GM21526 (cell line): ENCODE results near the gene XCR1.
"Not testable (repeated sequence)": the region's sequence is repeated elsewhere in the genome, so short reads cannot be mapped to it uniquely, and the experiment has no call there.

Experiments
- ATAC-seq: cut with Tn5 transposase; IDR thresholded peaks from one replicate; pipeline ENCODE4 v1.9.1; 2021; ENCODE audit warnings: moderate library complexity; ENCODE audit not compliant: unreplicated experiment, low FRiP score

The XCR1 gene

DNA sequence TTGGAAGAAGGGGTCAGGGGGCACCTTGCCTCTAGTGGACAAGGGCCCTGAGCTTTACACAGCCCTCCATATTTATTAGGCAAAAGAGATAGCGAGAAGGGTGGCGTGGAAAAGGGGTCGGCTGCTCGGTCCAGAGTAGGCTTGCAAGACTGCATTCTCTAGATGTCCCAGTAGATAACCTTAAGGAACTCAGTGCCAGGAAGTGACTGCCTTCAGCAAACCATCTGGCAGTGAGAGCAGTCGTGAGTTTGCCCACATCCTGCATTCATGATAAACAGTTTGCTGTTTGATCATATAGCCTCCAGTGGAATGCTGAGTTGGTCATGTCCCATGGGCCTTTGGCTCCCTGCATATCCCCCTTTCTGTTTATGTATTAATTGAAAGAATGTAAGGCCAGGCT, 18.9 kb upstream of the XCR1 start:
- not testable (repeated sequence) for ATAC-seq

DNA sequence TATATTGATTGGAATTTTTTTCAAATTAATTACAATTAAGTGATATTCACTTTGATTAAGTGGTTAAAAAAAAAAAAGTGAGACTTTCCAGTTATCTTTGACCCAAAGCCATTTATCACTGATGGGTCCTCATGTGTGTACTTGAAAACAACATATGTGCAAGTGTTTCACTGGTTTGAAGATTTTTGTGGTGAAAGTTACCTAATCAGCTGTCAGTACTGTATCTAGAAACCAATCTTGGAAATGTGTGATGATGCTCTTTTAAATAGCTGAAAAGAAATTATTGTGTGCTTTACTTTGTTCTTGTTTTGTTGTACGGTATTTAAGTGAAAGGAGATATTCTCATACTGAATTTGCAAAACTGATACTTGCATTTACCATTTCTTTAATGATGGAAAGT, 11.6 kb upstream of the XCR1 start:
- ATAC-seq = no peak

DNA sequence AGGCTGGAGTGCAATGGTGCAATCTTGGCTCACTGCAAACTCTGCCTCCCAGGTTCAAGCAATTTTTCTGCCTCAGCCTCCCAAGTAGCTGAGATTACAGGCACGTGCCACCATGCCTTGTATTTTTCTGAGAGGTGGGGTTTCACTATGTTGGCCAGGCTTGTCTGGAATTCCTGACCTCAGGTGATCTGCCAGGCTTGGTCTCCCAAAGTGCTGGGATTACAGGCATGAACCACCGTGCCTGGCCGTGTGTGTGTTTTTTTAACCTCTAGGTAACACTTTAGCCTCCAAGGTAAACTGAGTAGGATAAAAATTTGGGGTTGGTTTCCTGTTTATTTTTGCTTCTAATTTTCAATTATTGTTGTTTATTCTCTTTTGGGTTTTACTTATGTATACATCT, 10.8 kb upstream of the XCR1 start:
- not testable (repeated sequence) for ATAC-seq

DNA sequence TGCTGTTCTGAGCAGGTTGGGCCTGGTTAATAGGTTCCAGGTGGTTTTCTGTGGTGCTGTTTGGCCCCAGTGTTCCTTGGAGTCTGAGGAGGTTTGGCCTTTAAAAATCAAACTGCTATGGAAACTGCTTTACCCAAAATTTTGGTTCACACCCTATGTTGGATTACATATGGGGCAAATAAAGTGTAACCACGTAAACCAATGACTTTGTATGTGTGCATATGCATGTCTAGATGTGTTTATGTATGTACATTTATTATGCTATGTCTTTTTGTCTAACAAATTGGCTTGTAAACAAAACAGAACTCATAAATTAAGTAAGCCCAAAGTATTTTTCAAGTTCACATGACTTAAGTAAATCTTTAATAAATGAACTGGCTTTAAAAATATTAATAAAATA, 8.9 kb upstream of the XCR1 start:
- no peak for ATAC-seq

- ATAC-seq = no peak
These were observed 4.5 kb upstream of the XCR1 start for GRCh38 chr3:46031747-46032146.

DNA sequence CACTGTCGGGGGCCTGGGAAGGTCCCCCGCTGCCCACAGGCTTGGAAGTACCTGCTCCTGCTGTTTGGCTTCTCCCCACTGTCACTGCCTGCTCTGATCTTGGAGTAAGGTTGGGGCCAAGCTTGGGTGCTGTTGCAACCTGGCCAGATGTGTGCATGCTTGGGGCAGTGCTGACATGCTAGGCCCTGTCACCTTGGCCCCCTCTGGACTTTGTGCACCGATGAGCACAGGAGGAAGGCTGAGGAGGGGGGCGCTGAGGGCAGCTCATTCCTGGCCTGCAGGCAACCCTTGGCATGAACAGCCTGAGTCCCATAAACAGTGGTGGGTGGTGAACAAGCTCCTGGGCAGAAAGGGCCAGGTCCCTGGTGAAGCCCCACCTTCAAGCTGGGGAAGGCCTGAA, 4.0 kb upstream of the XCR1 start:
- no peak for ATAC-seq

- no peak for ATAC-seq
These were observed 3.3 kb upstream of the XCR1 start for GRCh38 chr3:46030626-46031025.

GRCh38 chr3:46029953-46030543, 2.8 kb upstream of the XCR1 start:
- no peak for ATAC-seq

DNA sequence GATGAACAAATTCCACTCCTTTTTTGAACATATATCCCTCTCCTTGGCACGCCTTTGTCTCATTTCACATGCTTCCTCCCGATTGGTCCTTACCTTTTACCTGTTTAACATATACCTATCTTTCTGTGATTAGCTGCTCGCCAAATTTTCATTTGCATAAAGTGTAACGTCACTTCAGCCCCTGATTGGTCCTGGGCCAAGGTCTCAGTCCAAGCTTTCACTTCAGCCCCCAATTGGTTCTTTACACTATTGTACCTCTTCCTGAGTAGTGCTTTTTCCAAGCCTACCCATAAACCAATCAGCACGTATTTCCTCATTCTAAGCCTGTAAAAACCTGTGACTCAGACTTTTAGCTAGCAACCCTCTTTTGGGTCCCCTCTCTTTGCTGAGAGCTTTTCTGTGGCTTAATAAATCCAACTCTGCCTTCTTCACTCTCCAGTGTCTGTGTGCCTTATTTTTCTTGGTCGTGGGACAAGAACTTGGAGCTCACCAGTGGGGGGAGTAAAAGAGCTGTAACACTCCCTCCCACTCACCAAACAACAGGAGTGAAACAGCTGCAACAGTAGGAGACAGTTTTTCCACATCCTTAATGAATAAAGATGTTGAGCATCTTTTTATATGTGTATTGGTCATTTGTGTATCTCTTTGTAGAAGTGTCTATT, 584 bp upstream of the XCR1 start:
- ATAC-seq = no peak

- ATAC-seq = no peak
These were observed 2.1 kb downstream of the XCR1 start for GRCh38 chr3:46025139-46025538.

DNA sequence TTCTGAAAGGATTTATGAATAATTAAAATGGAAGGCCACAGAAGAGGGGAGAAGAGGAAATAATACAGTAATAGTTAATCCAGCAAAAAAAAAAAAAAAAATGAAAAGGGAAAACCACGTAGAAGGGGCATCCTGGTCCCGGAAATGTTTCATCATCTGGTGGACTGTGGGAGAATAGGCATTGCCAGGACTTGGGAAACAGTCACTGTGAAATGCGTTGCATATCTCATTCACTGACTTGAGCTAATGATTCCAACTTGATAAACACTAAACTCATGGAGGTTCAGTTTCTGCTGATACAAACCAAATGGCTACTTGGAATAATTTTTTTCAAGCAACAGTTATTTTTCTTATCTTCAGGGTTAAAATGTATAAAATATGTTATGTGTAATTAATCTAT, 3.2 kb downstream of the XCR1 start:
- ATAC-seq = no peak

- no peak for ATAC-seq
These were observed 4.1 kb downstream of the XCR1 start for GRCh38 chr3:46022909-46023785.

- ATAC-seq = no peak
These were observed 5.8 kb downstream of the XCR1 start for GRCh38 chr3:46021516-46021915.

DNA sequence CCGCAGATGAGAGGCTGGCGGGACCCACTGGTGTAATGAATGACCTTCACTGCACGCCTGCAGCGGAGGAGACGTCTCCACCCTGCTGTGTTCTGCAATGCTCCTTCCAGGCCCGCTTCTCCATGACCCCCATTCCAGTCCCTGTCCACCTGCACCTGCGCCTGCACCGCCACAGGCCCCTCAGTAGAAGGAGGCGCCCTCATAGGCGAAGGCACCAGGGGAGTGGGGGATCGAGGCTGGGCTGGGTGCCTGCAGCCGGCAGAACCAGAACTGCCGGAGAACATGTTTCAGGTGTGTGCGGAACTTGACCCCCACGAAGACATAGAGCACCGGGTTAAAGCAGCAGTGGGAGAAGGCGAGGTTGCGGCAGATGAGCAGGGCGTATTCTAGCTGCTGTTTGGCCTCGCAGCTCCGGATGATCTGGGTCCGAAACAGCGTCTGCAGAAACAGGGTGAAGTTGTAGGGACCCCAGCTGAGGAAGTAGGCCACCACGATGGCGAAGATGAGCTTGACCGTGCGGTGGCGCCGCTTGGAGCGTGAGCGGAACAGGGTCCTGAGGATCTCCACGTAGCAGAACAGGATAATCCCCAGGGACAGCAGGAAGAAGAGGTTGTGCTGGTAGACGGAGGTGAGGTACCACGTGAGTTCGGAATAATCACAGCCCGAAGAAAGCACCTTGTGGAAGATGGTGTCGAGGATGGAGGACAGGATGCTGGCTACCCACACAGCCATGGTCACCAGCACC, 6.3 kb downstream of the XCR1 start:
- no peak for ATAC-seq

- ATAC-seq = no peak
These were observed 7.6 kb downstream of the XCR1 start for GRCh38 chr3:46019707-46020106.

- ATAC-seq = no peak
These were observed 9.6 kb downstream of the XCR1 start for GRCh38 chr3:46017720-46018119.

DNA sequence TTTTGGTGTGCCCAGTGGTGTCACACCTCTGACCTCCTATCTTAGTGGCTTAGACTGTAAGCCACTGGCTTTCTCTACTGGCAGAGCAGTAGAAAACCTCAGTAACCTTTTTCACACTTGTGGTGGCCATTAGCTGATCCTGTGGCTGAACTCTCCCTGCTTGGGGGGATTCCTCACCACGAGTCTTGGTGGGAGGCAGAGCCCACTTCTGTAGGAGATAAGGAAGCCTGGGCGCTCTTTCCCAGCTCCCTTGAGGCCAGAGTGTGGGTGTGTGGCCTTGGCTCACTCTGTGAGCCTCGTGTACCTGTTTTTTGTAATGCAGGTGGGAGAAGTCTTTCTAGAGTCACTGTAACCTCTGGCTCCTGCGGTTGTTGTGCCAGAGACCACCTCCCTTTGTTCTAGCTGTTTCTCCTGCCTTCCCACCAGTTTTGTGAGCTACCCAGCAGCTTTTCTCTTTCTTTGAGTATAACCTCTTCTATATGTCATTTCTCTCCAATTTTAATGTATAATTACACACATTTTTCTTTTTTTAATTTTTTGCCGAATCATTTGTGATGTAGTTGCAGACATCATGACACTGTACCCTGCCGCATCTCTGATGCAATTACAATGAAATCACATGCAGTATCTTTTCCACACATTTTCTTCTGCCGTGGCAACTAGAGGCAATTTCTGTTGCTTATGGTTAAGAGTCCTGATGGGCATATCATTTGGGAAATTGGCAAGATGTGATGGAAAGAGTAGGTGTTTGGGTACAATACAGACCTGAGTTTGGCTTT, 13.8 kb downstream of the XCR1 start:
- ATAC-seq = no peak

GRCh38 chr3:46012246-46012645, 15.0 kb downstream of the XCR1 start:
- no peak for ATAC-seq

GRCh38 chr3:46010519-46011113, 16.7 kb downstream of the XCR1 start:
- ATAC-seq = no peak

GRCh38 chr3:46008058-46008457, 19.2 kb downstream of the XCR1 start:
- ATAC-seq = no peak
